WERI-Rb-1 (cell line): ENCODE data around the gene CEACAM8.
A peak's percentile ranks its signal among the peaks of the same experiment; 100 is the strongest.

Source experiments
- DNase-seq: peaks from one replicate; pipeline ENCODE4 v3.0.0-alpha.2; 2020
- H3K27ac ChIP-seq: fragments of 250-450 bp; sonication (Bioruptor Pico); 2 replicates; pipeline ENCODE4 v1.5.1; 2020; ENCODE audit warnings: mild to moderate bottlenecking, moderate library complexity
- H3K27me3 ChIP-seq: fragments of 250-450 bp; sonication (Bioruptor Pico); 2 replicates; pipeline ENCODE4 v1.5.1; 2021; ENCODE audit warnings: mild to moderate bottlenecking, low read depth, moderate library complexity; ENCODE audit not compliant: insufficient read depth, severe bottlenecking
- H3K36me3 ChIP-seq: fragments of 250-450 bp; sonication (Bioruptor Pico); 2 replicates; pipeline ENCODE4 v1.5.1; 2020; ENCODE audit warnings: mild to moderate bottlenecking, moderate library complexity
- H3K4me3 ChIP-seq: 2 replicates; pipeline ENCODE4 v1.5.1; 2011; ENCODE audit warnings: low read depth, mild to moderate bottlenecking, control low read depth, low read length
- H3K9me3 ChIP-seq: fragments of 250-450 bp; sonication (Bioruptor Pico); 2 replicates; pipeline ENCODE4 v1.5.1; 2021; ENCODE audit warnings: mild to moderate bottlenecking, moderate library complexity; ENCODE audit not compliant: severe bottlenecking
- CTCF ChIP-seq: IDR thresholded peaks from 2 replicates; pipeline ENCODE4 v1.5.1; 2011; ENCODE audit warnings: low read depth, mild to moderate bottlenecking, control low read depth, inconsistent platforms, low read length

The CEACAM8 gene

GRCh38 chr19:42584466-42584865 is 10.3 kb downstream of the CEACAM8 start:
- Histone ChIP-seq H3K4me3 (no peak overlapping the region), H3K36me3 (no peaks in the 10 kb centered on the region), H3K27me3 (no peaks in the 10 kb centered on the region), H3K9me3 (no peaks in the 10 kb centered on the region), H3K27ac (no peak overlapping the region)
- no peak for DNase-seq
- TF ChIP-seq CTCF, result no peak

GRCh38 chr19:42577016-42577415 is 17.7 kb downstream of the CEACAM8 start:
- H3K27ac ChIP-seq, result no peak overlapping the region
- no peaks in the 10 kb centered on the region for H3K36me3 ChIP-seq
- no peaks in the 10 kb centered on the region for H3K27me3 ChIP-seq
- H3K9me3 ChIP-seq, result no peaks in the 10 kb centered on the region
- peak; percentile 19 for DNase-seq
- H3K4me3 ChIP-seq, result no peak overlapping the region
- no peak for TF ChIP-seq CTCF

GRCh38 chr19:42576241-42576640 is 18.5 kb downstream of the CEACAM8 start:
- H3K27ac ChIP-seq, result no peak overlapping the region
- no peaks in the 10 kb centered on the region for H3K9me3 ChIP-seq
- no peaks in the 10 kb centered on the region for H3K27me3 ChIP-seq
- TF ChIP-seq CTCF, result no peak
- H3K36me3 ChIP-seq, result no peaks in the 10 kb centered on the region
- DNase-seq, result no peak
- no peak overlapping the region for H3K4me3 ChIP-seq

GRCh38 chr19:42573642-42574041 is 21.1 kb downstream of the CEACAM8 start:
- DNase-seq, result no peak
- H3K4me3 ChIP-seq, result no peak overlapping the region
- no peaks in the 10 kb centered on the region for H3K36me3 ChIP-seq
- no peak overlapping the region for H3K27ac ChIP-seq
- TF ChIP-seq CTCF, result no peak
- no peaks in the 10 kb centered on the region for H3K9me3 ChIP-seq
- H3K27me3 ChIP-seq, result no peaks in the 10 kb centered on the region

GRCh38 chr19:42571116-42571515 is 23.6 kb downstream of the CEACAM8 start:
- H3K36me3 ChIP-seq, result no peaks in the 10 kb centered on the region
- no peak overlapping the region for H3K4me3 ChIP-seq
- H3K9me3 ChIP-seq, result no peaks in the 10 kb centered on the region
- no peak overlapping the region for H3K27ac ChIP-seq
- DNase-seq, result no peak
- no peaks in the 10 kb centered on the region for H3K27me3 ChIP-seq
- no peak for TF ChIP-seq CTCF

- TF ChIP-seq CTCF, result no peak
- H3K36me3 ChIP-seq, result no peaks in the 10 kb centered on the region
- no peak overlapping the region for H3K4me3 ChIP-seq
- no peak for DNase-seq
- H3K9me3 ChIP-seq, result no peaks in the 10 kb centered on the region
- H3K27ac ChIP-seq, result no peak overlapping the region
- no peaks in the 10 kb centered on the region for H3K27me3 ChIP-seq
Measured at GRCh38 chr19:42569193-42569592, 25.5 kb downstream of the CEACAM8 start.
